NCI-H69 (cell line): ENCODE measurements around the gene ACTL7B.

Experiments
- DNase-seq: peaks from one replicate; lab custom pipeline; 2025; lab: John Stamatoyannopoulos, UW

Gene ACTL7B

GRCh38 chr9:108869092-108869725 is 13.4 kb upstream of the ACTL7B start:
- DNase-seq, result peak; percentile 88

- DNase-seq, result peak; percentile 33
Observed at GRCh38 chr9:108867829-108868228, 12.0 kb upstream of the ACTL7B start.

- no peak for DNase-seq
Observed at GRCh38 chr9:108867116-108867515, 11.3 kb upstream of the ACTL7B start.

GRCh38 chr9:108866001-108866420 is 10.2 kb upstream of the ACTL7B start:
- DNase-seq, result no peak

GRCh38 chr9:108865037-108865436 is 9.3 kb upstream of the ACTL7B start:
- no peak for DNase-seq

- DNase-seq, result no peak
Observed at GRCh38 chr9:108864446-108864845, 8.7 kb upstream of the ACTL7B start.

DNA sequence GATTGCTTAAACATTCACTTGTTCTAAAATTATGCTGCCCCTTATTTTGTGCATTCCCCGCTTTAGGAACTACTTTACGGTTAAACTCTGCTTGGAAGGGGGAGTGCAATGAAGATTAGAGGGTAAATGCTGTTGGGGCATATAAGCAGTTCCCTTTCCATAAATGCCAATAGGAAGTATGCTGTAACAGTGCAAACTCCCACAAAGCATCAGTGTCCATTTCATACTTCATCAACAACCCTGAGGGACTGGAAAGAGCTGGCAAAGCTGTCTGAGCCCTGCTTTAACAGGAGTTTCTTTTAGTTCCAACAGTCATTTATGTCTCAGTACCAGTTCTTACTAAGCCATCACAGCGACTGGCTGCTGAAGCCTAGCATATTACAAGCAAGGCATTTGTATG is 8.1 kb upstream of the ACTL7B start:
- no peak for DNase-seq

DNA sequence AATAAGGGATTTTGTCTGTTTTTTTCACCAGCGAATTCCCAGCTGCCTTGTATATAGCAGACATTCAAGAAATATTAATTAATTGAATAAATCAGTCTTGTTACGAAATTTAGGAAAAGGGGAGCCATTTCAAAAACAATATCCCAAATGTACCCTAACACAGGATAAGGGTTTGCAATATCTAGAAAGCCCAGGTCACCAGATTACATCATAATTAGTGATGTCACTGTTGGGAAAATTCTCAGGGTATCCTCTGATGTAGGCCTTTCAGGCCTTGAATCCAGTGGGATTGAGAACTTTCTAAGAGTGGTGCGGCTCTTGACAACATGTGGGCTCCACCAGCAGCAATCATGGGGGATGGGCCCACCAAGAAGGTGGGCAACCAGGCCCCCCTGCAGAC is 6.2 kb upstream of the ACTL7B start, which contains the start of gene ACTL7A:
TSS of gene ACTL7A (plus strand) at position 270 of the 400 bp plus-strand sequence. CDS start at position 327, 57 bp downstream.
- no peak for DNase-seq

- DNase-seq, result no peak
Observed at GRCh38 chr9:108861464-108861863, 5.7 kb upstream of the ACTL7B start.

GRCh38 chr9:108860764-108861163 is 5.0 kb upstream of the ACTL7B start:
- DNase-seq, result no peak

DNA sequence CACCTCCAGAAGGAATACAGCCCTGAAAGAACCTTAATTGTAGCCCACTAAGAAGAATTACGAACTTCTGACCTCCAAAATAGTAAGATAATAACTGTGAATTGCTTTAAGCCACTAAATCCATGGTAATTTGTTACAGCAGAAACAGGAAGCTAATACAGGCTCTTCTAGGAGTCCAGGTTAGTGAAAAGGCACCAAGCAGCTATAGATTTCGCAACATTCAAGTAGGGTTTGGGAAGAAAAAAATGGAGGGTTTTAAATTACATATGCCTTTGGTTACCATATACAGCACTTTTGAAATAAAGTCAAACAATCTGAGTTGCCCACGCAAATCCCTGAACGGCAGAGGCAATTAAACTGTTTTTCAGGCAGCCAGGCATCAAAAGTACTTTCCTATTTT is 4.6 kb upstream of the ACTL7B start:
- DNase-seq, result peak; percentile 37

DNA sequence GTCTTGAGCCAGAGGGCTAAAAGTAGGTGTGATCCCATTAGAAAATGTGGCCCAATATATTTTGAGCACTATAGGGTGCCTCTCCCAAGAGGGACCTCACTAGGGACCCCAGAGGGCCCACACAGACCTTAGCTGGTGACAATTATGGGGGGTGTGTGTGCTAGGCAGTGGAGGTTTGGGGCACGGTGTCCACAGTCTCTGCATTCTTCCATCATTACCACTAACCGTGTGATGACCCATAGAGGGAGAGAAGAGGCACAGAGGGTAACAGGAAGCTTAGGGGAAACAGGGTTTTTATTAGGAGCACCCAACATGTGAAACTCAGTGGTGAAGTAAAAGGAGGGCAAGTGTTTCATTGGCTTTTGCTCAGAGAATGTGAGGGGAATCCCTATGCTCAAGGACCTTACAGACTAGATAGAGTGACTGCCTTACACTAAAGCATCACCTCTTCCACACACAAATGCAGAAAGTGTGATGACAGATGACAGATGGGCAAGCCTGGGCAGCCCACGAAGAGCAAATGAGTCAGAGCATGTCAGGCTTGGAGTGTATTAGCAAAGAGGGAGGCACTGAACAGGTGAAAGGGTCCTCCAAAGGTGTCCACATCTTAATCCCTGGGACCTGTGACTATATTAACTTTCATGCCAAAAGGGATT is 3.8 kb upstream of the ACTL7B start:
- peak; percentile 35 for DNase-seq

- no peak for DNase-seq
Observed at GRCh38 chr9:108857572-108857971, 1.8 kb upstream of the ACTL7B start.

DNA sequence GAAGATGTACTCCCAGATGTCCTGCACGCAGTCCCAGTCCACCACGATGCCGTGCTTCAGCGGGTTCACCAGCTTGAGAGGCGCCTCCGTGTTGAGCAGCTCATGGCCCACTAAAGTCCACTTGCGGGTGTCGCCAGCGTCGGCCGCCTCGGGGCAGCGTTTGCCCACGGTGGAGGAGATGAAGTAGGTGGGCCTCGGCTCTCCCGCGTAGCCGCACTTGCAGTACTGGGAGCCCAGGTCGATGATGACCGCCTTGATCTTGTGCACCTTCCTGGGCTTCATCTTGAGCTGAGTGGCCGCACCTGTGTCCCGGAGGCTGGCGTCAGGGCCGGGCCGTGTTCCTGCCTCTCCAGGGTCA is 278 bp downstream of the ACTL7B start:
- no peak for DNase-seq

GRCh38 chr9:108854641-108855528 is 901 bp downstream of the ACTL7B start:
- no peak for DNase-seq

DNA sequence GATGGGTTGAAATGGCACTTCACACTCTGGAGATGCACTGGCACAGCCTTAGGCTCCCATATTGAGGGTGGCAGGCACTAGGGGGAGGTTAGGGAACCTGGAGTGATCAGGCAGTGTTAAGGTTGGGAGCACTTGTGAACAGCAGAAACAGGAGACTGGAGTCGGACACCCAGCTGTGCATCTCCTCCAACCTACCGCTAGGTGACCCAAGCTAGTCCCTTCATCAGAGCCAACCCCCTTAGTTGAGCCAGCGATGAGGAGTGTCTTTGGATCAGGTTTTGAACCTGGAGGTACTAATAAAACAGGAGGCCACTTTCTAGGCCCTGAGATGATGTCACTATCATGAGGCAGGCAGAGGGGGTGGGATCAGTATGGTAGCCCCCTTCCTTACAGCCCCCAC is 1.7 kb downstream of the ACTL7B start:
- no peak for DNase-seq

GRCh38 chr9:108852079-108852478 is 3.7 kb downstream of the ACTL7B start:
- DNase-seq, result no peak

GRCh38 chr9:108851138-108851537 is 4.6 kb downstream of the ACTL7B start:
- no peak for DNase-seq

- peak; percentile 71 for DNase-seq
Observed at GRCh38 chr9:108850293-108850897, 5.4 kb downstream of the ACTL7B start.

DNA sequence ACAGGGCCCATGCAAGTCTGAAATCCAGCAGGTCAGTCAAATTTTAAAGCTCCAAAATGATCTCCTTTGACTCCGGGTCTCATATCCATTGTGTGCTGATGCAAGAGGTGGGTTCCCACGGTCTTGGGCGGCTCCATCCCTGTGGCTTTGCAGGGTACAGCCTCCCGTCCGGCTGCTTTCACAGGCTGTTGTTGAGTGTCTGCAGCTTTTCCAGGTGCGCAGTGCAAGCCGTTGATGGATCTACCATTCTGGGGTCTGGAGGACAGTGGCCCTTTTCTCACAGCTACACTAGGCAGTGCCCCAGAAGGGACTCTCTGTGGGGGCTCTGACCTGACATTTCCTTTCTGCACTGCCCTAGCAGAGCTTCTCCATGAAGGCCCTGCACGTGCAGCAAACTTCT is 7.5 kb downstream of the ACTL7B start:
- DNase-seq, result peak; percentile 26

DNA sequence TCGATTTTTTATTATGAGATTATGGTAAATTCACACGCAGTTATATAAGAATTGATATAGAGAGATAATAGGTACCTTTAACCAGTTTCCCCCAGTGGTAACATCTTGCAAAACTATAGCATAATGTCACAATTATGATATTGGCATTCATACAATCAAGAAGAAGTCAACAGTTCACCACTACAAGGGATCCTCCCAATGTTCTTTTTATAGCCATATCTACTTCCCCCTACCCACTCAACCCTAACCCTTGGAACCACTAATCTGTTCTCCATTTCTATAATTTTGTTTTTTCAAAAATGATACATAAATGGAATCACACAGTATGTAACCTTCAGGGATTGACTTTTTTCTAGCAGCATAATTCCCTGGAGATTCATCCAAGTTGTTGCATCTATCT is 9.8 kb downstream of the ACTL7B start:
- DNase-seq, result peak; percentile 49

DNA sequence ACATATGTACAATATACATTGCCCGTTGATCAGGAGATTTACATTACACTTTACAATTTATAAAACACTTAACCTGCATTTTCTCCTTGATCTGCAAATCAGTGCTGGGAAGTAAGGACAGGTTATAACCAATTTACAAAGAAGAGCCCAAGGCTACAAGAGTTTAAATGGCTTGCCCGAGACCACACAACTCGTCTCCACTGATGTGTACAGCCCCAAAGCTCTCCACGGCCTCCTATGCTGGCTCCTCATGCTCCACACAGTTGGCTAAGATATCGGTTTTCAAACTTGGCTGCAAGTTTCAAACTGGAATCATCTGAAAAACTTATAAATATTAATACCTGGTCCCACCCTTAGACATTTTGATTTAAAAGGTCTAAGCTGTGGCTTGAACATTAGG is 10.3 kb downstream of the ACTL7B start:
- peak; percentile 77 for DNase-seq
